GM19397 (cell line): ENCODE results near the gene RNASEH1.
"Not testable (repeated sequence)": the region's sequence is repeated elsewhere in the genome, so short reads cannot be mapped to it uniquely, and the experiment has no call there.

ENCODE experiments used
- ATAC-seq: cut with Tn5 transposase; IDR thresholded peaks from one replicate; pipeline ENCODE4 v1.9.1; 2021; ENCODE audit warnings: mild to moderate bottlenecking, moderate library complexity; ENCODE audit not compliant: unreplicated experiment

The RNASEH1 gene

DNA sequence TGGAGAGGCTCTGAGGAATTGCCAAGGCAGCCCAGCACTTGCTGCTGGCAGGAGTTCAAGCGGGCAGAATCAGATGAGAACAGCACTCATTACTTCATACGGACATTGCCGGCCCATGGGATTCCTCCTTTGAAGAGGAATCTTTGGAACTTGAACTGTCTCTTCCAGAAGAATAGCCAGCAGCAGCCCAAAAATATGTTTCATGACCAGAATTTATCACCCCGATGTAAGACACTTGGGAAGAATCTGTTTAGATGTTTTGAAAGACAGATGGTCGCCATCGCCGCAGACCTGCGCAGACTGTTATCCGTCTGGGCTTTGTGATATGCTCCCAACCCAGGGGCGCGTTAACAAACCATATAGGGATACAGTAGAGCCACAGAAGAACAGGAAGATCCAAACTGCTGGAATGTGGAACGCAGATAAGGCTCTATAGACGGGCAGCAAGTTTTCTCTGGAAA lies 35.1 kb downstream of the RNASEH1 start:
- no peak for ATAC-seq

DNA sequence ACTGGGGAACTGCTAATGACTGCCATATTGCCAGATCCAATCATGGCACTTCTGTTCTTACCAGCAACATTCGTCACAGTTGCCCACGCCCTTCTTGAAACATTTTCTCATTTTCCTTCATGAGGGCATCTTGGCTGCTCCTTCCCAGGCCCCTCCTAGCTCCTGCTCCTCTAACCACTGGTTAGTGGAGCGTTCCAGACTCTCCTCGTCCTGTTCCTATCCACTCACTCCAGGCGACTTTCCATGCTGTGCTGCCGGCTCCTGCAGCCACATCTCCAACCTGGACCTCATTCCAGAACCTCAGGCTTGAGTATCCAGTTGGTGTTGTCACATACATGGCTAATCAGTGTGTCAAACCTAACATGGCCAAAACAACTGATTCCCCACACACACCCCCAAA lies 37.5 kb downstream of the RNASEH1 start:
- no peak for ATAC-seq

- peak; percentile 61 for ATAC-seq
These were observed 38.6 kb downstream of the RNASEH1 start, which contains the start of gene ADI1 for GRCh38 chr2:3519255-3520205. ADI1 (minus strand) TSS chr2:3519531; CDS start chr2:3519487, 44 bp downstream.

- peak; percentile 81 for ATAC-seq
These were observed 39.5 kb downstream of the RNASEH1 start for GRCh38 chr2:3518496-3519254.

GRCh38 chr2:3517948-3518495 lies 40.1 kb downstream of the RNASEH1 start:
- no peak for ATAC-seq

- no peak for ATAC-seq
These were observed 41.3 kb downstream of the RNASEH1 start for GRCh38 chr2:3516831-3517230.

GRCh38 chr2:3515438-3515837 lies 42.7 kb downstream of the RNASEH1 start:
- not testable (repeated sequence) for ATAC-seq

DNA sequence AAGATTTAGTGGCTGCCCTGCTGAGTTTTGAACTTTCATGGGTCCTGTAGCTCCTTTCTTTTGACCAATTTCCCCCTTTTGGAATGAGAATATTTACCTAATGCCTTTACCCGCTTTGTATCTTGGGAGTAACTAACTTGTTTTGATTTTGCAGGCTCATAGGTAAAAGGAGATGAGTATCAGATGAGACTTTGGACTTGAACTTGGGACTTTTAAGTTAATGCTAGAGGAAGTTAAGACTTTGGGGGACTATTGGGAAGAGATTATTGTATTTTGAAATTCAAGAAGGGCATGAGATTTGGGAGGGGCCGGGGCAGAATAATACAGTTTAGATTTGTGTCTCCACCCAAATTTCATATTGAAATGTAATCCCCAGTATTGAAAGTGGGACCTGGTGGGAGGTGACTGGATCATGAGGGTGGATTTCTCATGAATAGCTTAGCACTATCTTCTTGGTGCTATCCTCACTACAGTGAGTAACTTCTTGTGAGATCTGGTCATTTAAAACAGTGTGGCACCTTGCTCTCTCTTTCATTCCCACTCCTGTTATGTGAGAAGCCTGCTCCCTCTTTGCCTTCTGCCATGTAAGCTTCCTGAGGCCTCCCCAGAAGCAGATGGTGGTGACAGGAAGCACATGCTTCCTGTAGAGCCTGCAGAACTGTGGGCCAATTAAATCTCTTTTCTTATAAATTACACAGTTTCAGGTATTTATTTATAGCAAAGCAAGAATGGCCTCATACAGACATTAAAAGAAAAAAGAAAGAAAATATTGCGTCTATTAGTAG lies 44.9 kb downstream of the RNASEH1 start:
- no peak for ATAC-seq

DNA sequence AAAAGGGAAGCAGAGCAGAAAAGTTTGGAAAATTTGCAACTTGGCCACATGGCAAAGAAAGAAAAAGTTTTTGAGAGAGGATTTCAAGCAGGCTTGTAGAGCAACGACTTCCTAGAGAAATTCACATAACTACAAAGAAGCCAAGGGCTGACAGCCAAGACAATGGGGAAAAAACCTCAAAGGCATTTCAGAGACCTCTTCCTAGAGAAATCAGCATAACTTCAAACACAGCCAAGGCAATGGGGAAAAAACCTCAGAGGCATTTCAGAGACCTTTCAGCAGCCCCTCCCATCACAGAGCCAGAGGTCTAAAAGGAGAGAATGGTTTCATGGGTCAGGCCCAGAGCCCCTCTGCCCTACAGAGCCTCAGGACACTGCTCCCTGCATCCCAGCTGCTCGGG lies 46.0 kb downstream of the RNASEH1 start:
- ATAC-seq, result no peak

DNA sequence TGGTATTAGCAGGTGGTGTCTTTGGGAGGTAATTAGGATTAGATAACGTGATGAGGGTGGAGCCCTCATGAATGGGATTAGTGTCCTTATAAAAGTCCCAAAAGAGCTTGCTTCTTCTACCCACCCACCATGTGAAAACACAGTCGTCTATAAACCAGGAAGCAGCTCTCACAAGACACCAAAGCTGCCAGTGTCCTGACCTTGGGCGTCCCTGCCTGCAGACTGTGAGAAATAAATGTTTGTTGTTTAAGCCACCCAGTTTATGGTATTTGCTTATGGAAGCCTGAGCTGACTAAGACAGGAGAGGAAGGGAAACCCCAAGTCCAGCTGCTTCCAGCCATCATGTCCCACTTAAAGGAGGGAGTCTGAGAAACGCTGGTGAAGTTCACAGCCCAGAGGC lies 52.4 kb downstream of the RNASEH1 start:
- no peak for ATAC-seq

GRCh38 chr2:3504741-3505140 lies 53.4 kb downstream of the RNASEH1 start:
- ATAC-seq, result no peak

GRCh38 chr2:3503483-3503882 lies 54.6 kb downstream of the RNASEH1 start:
- no peak for ATAC-seq

GRCh38 chr2:3503046-3503445 lies 55.1 kb downstream of the RNASEH1 start:
- no peak for ATAC-seq

DNA sequence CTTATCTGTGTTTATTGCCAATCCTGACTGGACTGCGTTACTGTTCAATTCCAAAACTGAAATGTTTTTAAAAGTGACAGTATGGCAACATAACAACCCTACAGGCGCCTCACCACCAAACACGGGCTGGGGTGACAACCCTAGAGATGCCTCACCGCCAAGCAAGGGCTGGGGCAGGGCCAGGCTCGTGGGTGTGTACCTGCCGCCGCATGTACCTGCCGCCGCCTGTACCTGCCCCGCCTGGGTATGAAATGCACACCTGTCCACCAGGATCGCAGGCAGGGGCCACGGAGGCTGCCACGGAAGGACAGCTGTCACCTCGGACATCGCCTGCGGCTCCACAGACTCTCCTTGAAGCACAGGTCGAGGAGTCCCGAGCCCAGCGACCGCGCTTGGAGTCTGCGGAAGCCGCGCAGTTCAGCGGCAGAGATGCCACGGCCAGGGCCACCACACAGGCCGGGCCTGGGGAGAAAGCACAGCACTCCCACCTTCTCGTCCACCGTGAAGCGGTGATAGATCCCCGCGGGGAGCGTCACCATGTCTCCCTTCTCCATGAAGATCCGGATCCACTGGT lies 57.7 kb downstream of the RNASEH1 start:
- ATAC-seq, result no peak

DNA sequence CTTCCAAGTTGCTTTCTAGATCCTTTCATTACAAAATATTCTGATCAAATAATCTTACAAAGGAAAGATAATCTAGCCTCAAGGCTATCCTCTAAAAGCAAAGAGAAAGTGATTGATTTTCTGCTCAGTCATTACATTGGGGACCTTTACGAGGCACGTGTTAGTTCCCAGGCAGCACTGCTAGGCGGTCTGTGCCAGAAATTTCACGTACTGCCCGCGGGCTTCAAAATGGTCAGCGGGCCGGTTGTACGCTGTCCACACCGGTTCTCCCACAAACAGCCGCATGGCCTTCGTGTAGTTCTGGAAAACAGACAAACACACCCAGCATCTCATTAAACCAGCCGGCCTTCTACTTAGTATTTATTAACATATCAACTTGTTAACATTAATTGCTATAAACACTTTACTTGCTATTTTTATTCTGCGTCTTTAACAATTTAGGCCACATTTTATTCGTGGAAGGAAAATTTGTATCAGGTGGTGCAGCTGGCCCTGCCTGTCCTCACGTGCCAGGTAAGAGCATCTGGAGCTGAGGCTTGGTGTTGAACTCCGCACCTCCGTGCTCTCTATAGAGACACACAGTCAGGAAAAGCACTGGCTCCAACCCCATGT lies 59.2 kb downstream of the RNASEH1 start:
- no peak for ATAC-seq

DNA sequence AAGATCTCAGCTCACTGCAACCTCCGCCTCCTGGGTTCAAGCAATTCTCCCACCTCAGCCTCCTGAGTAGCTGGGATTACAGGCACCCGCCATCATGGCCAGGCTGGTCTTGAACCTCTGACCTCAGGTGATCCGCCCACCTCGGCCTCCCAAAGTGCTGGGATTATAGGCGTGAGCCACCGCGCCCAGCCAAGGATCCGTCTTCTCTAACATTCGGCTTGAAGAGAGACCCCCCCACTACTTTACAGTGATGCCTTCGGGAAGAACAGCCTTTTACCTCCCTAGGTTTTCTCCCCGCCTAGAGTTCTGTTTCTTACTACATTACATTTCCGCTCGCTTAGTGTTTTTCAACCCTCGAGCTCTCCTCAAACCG lies 61.4 kb downstream of the RNASEH1 start:
- not testable (repeated sequence) for ATAC-seq
